Measurements from ENCODE around the gene PTGES3.
A peak's percentile ranks its signal among the peaks of the same experiment; 100 is the strongest.

PTGES3 gene

DNA sequence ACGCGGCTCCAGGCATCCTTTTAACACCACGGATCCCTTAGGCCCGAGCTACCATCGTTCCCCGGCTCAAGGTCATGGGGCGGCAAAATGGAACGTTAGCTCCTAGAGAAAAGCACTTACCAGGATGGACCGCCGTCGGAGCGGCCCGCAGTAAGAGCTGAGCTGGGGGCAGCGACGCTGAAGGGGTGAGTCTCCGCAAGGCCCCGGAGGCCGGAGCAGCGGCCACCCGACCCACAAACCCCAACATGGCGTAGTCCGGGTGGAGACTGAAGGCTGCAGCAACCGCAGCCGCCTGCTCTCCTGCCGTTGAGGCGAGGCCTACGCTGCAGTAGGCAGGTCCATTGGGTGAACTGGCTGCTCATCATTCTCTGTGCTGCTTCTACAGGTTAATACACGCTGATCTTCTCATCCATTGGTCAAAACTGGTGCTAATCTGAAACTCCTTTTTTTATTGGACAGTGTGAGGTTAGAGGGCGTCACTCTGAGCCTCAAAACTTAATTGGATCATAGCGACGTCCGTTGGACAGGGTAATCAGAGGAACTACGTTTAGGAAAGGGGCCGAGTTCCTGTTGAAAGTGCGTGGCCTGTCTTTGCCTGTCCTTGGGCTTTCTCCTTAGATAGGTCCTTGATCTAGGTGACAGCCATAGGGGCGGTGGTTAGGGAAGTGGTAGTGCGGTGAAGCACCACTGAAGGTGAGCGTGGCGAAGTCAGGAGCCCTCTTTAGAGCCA, 42.2 kb downstream of the PTGES3 start, which contains the start of gene ATP5F1B:
Gene ATP5F1B (minus strand): TSS at position 268 of the 730 bp plus-strand sequence. CDS start 21 bp downstream, at position 247.
- peak; percentile 99 for DNase-seq (ENCODE audit: low read depth, low spot score)
- peak within 1 kb of the TSS; percentile 97 for H3K9ac ChIP-seq (ENCODE audit: insufficient read length, low read depth)
- H3K4me3 ChIP-seq (ENCODE audit: insufficient read length, low read depth), result peak within 1 kb of the TSS; percentile 93
- no peaks in the 10 kb centered on the region for H3K27me3 ChIP-seq (ENCODE audit: insufficient read depth, insufficient read length)
- H3K9me3 ChIP-seq (ENCODE audit: insufficient read depth, low read length), result no peaks in the 10 kb centered on the region
- no peaks in the 10 kb centered on the region for H3K4me1 ChIP-seq (ENCODE audit: insufficient read depth, insufficient read length)
- no peak for TF ChIP-seq SUZ12 (IDR thresholded peaks at IDR 0.05; ENCODE audit: extremely low read depth, insufficient read depth, insufficient read length)
- peak; percentile 47 for TF ChIP-seq YY1 (IDR thresholded peaks at IDR 0.05; ENCODE audit: insufficient read depth, insufficient read length)
- TF ChIP-seq ZNF274 (IDR thresholded peaks at IDR 0.05; ENCODE audit: low read depth, low read length), result no peak
- H3K36me3 ChIP-seq (ENCODE audit: insufficient read depth, insufficient read length, low read length), result peaks cover 42% of the 10 kb centered on the region

DNA sequence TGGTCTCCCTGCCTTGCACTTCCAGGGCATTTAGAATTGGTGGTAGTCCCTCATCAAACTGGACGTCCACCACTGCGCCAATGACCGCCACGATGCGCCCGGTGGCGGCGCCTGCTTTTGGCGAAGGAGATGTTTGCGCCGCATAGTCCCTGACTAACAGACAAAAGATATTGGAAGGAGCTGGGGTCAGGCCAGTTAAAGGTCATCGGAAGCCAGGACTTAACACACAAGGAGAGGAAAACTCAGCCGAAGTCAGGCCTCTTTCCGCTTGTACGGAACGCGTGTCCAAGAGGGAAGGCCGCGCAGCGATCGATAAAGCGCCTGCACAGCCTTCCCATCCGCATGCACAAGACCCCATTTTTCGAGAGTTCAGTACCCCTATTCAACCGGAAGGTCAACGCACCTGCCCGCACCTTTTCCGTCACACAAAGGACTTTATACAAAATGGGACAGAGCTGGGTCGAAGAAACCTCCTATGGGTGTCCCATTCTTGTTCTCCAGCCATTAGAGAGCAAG, 42.8 kb downstream of the PTGES3 start:
- Histone ChIP-seq H3K4me3 (ENCODE audit: insufficient read length, low read depth) (peak overlapping the region; percentile 93), H3K27me3 (ENCODE audit: insufficient read depth, insufficient read length) (no peaks in the 10 kb centered on the region), H3K4me1 (ENCODE audit: insufficient read depth, insufficient read length) (no peaks in the 10 kb centered on the region), H3K36me3 (ENCODE audit: insufficient read depth, insufficient read length, low read length) (peaks cover 48% of the 10 kb centered on the region), H3K9me3 (ENCODE audit: insufficient read depth, low read length) (no peaks in the 10 kb centered on the region), H3K9ac (ENCODE audit: insufficient read length, low read depth) (peak overlapping the region; percentile 97)
- no peak for DNase-seq (ENCODE audit: low read depth, low spot score)
- TF ChIP-seq SUZ12 (IDR thresholded peaks at IDR 0.05; ENCODE audit: extremely low read depth, insufficient read depth, insufficient read length), result no peak
- no peak for TF ChIP-seq YY1 (IDR thresholded peaks at IDR 0.05; ENCODE audit: insufficient read depth, insufficient read length)
- TF ChIP-seq ZNF274 (IDR thresholded peaks at IDR 0.05; ENCODE audit: low read depth, low read length), result no peak

GRCh38 chr12:56644654-56645053, 43.4 kb downstream of the PTGES3 start:
- Histone ChIP-seq H3K4me1 (ENCODE audit: insufficient read depth, insufficient read length) (no peaks in the 10 kb centered on the region), H3K9me3 (ENCODE audit: insufficient read depth, low read length) (no peaks in the 10 kb centered on the region), H3K4me3 (ENCODE audit: insufficient read length, low read depth) (peak overlapping the region; percentile 93), H3K36me3 (ENCODE audit: insufficient read depth, insufficient read length, low read length) (peaks cover 54% of the 10 kb centered on the region), H3K27me3 (ENCODE audit: insufficient read depth, insufficient read length) (no peaks in the 10 kb centered on the region), H3K9ac (ENCODE audit: insufficient read length, low read depth) (peak overlapping the region; percentile 97)
- no peak for DNase-seq (ENCODE audit: low read depth, low spot score)
- no peak for TF ChIP-seq ZNF274 (IDR thresholded peaks at IDR 0.05; ENCODE audit: low read depth, low read length)
- TF ChIP-seq YY1 (IDR thresholded peaks at IDR 0.05; ENCODE audit: insufficient read depth, insufficient read length), result no peak
- no peak for TF ChIP-seq SUZ12 (IDR thresholded peaks at IDR 0.05; ENCODE audit: extremely low read depth, insufficient read depth, insufficient read length)

DNA sequence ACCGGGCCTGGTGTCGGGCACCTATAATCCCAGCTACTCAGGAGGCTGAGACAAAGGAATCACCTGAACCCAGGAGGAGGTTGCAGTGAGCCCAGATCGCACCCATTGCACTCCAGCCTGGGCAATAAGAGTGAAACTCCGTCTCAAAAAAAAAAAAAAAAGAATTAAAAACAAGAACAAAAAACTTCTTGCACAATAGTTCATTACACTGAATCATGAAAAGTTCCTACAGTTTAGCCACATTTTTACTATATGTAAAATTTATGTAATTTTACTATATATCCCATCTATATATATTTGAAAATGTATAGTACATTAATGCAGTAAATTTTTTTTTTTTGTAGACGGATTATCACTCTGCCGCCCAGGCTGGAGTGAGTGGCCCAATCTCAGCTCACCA, 46.9 kb downstream of the PTGES3 start:
- no peak for DNase-seq (ENCODE audit: low read depth, low spot score)
- peaks cover 79% of the 10 kb centered on the region for H3K36me3 ChIP-seq (ENCODE audit: insufficient read depth, insufficient read length, low read length)

DNA sequence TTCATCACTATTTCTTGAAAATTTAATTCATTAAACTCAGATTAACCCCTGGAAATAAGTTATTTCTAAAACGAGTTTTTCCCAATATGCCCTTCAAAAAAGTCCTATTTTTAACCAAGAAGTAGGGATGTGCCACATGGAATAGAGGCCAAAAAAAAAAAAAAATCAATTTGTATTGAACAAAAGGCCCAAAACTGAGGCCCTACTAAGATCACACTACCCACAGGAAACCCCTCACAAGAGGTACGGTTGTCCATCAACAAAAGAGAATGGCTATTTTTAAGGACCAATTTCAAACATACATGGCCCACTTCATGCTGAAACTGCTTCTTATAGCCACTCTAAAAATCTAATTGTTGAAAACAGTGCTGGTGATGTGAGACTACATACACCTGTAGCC, 50.5 kb downstream of the PTGES3 start:
- Histone ChIP-seq H3K27me3 (ENCODE audit: insufficient read depth, insufficient read length) (no peaks in the 10 kb centered on the region), H3K4me3 (ENCODE audit: insufficient read length, low read depth) (no peak overlapping the region), H3K4me1 (ENCODE audit: insufficient read depth, insufficient read length) (peaks cover 7% of the 10 kb centered on the region), H3K9me3 (ENCODE audit: insufficient read depth, low read length) (no peaks in the 10 kb centered on the region), H3K36me3 (ENCODE audit: insufficient read depth, insufficient read length, low read length) (peaks cover 53% of the 10 kb centered on the region), H3K9ac (ENCODE audit: insufficient read length, low read depth) (no peak overlapping the region)
- no peak for TF ChIP-seq YY1 (IDR thresholded peaks at IDR 0.05; ENCODE audit: insufficient read depth, insufficient read length)
- no peak for TF ChIP-seq SUZ12 (IDR thresholded peaks at IDR 0.05; ENCODE audit: extremely low read depth, insufficient read depth, insufficient read length)
- TF ChIP-seq ZNF274 (IDR thresholded peaks at IDR 0.05; ENCODE audit: low read depth, low read length), result no peak
- no peak for DNase-seq (ENCODE audit: low read depth, low spot score)

More for the DNA sequence above, 46.9 kb downstream of the PTGES3 start:
- Histone ChIP-seq H3K4me3 (ENCODE audit: insufficient read length, low read depth) (no peak overlapping the region), H3K9me3 (ENCODE audit: insufficient read depth, low read length) (no peaks in the 10 kb centered on the region), H3K27me3 (ENCODE audit: insufficient read depth, insufficient read length) (no peaks in the 10 kb centered on the region), H3K4me1 (ENCODE audit: insufficient read depth, insufficient read length) (no peaks in the 10 kb centered on the region), H3K9ac (ENCODE audit: insufficient read length, low read depth) (no peak overlapping the region)
- no peak for TF ChIP-seq ZNF274 (IDR thresholded peaks at IDR 0.05; ENCODE audit: low read depth, low read length)
- no peak for TF ChIP-seq SUZ12 (IDR thresholded peaks at IDR 0.05; ENCODE audit: extremely low read depth, insufficient read depth, insufficient read length)
- no peak for TF ChIP-seq YY1 (IDR thresholded peaks at IDR 0.05; ENCODE audit: insufficient read depth, insufficient read length)

- H3K4me1 ChIP-seq (ENCODE audit: insufficient read depth, insufficient read length), result peaks cover 7% of the 10 kb centered on the region
- no peak for TF ChIP-seq YY1 (IDR thresholded peaks at IDR 0.05; ENCODE audit: insufficient read depth, insufficient read length)
- no peak for TF ChIP-seq SUZ12 (IDR thresholded peaks at IDR 0.05; ENCODE audit: extremely low read depth, insufficient read depth, insufficient read length)
- no peak for TF ChIP-seq ZNF274 (IDR thresholded peaks at IDR 0.05; ENCODE audit: low read depth, low read length)
- H3K36me3 ChIP-seq (ENCODE audit: insufficient read depth, insufficient read length, low read length), result peaks cover 46% of the 10 kb centered on the region
- H3K27me3 ChIP-seq (ENCODE audit: insufficient read depth, insufficient read length), result no peaks in the 10 kb centered on the region
- H3K9ac ChIP-seq (ENCODE audit: insufficient read length, low read depth), result peak overlapping the region; percentile 96
- no peaks in the 10 kb centered on the region for H3K9me3 ChIP-seq (ENCODE audit: insufficient read depth, low read length)
- peak overlapping the region; percentile 72 for H3K4me3 ChIP-seq (ENCODE audit: insufficient read length, low read depth)
- peak; percentile 99 for DNase-seq (ENCODE audit: low read depth, low spot score)
Observed at GRCh38 chr12:56636675-56637540, 51.2 kb downstream of the PTGES3 start.
